HUDEP-2 (cell line): ENCODE measurements around the gene MSL1.

Experiments
- DNase-seq, 76 experiments: peaks; one replicate each; lab custom pipeline; 2025; ENCODE audit not compliant: unreplicated experiment in 76 of 76; lab: John Stamatoyannopoulos, UW

MSL1 gene

GRCh38 chr17:40121181-40122135, at the start of gene MSL1:
TSS of gene MSL1 (plus strand) at chr17:40121971. CDS start at chr17:40122613, 642 bp downstream.
- peak in 65 of 76 experiments; percentile 15 to 77 (median 58) for DNase-seq

GRCh38 chr17:40072040-40072734, 49.6 kb upstream of the MSL1 start:
- DNase-seq, result peak in 75 of 76 experiments; percentile 37 to 93 (median 82)

DNA sequence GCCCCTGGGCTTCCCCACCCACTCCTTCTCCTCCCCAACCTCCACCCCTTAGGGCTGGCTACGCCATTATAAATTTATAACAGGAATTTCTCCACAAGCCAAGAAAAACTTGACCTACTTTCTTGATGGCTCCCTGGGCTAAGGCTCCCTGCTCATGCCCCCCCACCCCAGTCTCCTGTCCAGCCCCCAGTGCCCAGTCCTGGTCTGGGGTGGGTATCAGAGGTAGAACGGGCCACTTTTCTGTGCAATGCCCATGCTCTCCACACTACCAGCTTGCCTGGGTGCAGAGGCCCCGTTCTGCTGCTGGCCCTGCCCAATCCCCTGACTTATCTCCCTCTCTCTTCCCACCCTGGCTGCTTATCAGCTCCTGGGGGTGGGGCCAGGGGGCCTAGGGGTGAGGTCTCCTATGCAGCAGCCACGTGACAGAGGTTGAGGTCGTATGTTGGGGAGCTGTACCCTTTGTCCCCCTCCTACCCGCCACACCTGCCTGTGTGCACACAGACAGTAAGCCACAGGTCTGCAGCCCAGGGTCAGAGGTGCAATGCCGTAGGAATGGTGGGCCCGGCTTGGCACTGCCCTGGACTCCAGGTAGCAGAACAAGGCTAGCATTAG, 48.9 kb upstream of the MSL1 start:
- DNase-seq, result peak in 74 of 76 experiments; percentile 40 to 89 (median 78)

DNA sequence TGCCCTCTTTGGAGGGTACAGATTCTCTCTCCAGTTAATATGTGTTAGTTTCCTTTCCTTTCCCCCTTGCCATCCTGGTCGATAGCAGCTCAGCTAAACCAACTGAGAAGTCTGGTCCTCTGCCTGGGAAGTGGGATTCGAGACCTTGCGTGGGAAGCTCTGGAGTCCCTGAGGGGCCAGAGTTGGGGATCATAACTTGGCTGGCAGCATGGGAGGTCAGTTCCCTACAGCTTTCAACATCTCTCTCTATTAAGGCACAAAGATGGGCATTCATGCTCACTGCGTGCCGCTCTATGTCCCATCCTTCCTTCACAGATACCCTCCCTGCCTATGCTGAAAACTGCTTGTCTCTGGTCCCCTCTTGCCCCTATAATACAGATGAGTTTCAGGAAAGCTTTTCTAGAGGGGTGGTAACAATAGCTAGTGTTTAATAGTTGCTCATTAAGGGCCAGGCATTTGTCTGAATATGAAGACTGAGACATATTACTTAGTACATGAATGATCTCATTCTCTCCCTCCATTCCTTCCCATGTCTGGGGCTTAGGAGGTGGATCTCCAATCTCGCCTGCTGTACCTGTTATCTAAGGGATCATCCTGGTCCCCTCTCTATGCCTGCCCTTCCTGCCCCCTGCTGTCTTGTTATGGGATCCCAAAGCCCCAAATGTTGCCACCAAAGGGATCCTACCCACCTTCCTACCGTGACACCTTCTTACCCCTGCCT, 48.2 kb upstream of the MSL1 start:
- DNase-seq, result peak in 1 of 76 experiments; percentile 54

DNA sequence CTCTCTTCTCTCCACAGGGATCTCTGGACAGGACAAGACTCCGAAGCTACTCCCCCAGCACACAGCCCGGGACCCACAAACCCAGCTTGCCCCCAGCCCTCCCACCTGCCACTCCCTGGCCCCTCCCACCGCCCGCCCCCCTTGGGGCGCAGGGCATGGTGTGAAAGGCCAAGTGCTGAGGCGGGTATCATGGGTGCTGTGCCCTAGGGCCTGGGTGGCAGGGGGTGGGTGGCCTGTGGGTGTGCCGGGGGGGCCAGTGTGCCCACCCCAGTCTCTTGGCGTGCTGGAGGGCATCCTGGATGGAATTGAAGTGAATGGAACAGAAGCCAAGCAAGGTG, 47.6 kb upstream of the MSL1 start:
- no peak for DNase-seq

- peak in 10 of 76 experiments; percentile 45 to 76 (median 62) for DNase-seq
These were observed 46.9 kb upstream of the MSL1 start for GRCh38 chr17:40074871-40075200.

GRCh38 chr17:40075201-40075941, 46.4 kb upstream of the MSL1 start:
- DNase-seq, result peak in 69 of 76 experiments; percentile 17 to 90 (median 58)

DNA sequence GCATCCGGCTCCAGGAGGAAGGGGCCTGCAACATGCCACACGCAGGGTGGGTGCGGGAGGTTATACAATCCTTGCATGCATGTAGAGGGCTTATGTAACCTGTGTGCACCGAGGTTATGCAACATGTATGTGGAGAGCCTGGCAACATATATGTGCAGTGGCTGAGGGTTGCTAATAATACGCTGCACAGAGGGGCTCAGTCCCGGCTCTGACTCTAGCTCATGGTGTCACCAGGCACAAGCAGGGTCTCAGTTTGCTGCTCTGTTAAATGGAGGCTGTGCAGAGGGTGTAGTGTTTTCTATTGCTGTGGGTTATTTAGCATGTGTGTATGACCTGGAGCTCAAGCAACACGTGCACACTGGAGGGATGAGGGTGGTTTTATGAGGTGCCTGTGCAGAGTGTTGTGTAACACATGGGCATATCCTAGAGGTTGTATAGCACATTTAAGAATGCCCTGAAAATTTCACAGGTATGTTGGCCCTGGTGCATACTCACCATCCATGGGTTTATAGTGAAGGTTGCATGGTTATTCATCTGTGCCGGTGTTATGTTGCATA, 45.8 kb upstream of the MSL1 start:
- DNase-seq, result no peak

GRCh38 chr17:40076591-40076990, 45.2 kb upstream of the MSL1 start:
- DNase-seq, result peak in 52 of 76 experiments; percentile 9 to 68 (median 32)

- no peak for DNase-seq
These were observed 42.2 kb upstream of the MSL1 start for GRCh38 chr17:40079545-40079944.

DNA sequence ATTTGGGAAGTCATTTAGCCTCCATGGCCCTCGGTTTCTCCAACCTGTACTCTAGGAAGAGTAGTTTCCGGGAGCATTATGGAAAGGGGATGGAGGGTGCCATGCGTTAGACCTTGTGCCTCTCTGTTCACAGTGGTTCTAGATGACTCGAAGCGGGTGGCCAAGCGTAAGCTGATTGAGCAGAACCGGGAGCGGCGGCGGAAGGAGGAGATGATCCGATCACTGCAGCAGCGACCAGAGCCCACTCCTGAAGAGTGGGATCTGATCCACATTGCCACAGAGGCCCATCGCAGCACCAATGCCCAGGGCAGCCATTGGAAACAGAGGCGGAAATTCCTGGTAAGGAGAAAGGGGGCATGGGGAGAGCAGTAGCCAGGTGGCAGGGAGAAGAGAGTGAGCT, 37.3 kb upstream of the MSL1 start:
- DNase-seq, result no peak

DNA sequence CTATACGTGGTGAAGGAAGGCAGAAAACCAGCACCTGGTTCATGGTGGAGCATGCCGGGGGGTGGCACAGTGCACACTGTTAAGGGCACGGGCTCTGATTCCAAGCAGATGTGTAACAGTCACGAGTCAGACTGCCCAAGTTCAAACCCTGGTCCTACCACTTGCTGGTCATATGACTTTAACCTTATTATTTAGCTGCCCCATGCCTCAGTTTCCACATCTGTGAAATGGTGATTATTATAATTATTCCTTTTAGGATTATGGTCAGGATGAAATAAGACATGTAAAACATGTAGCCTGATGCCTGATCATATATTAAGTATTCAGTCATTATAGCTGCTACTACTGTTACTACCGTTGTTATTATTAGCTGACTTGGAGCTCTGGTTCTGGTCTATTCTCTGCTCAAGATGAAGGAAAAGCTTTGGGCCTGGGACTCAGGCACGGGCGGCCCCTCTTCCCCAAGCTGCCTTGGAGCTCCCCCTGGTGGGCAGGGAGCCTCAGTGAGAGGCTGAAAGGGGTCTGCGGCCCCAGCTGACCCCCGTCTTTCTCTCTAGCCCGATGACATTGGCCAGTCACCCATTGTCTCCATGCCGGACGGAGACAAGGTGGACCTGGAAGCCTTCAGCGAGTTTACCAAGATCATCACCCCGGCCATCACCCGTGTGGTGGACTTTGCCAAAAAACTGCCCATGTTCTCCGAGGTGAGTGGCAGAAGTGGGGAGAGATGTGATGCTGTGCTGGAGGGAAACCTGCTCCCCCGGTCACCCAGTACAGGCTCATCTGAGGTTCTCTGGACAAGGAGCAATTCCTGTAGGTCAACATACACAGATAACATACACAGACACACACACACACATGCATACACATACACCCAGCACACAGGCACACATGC, 35.4 kb upstream of the MSL1 start:
- peak in 46 of 76 experiments; percentile 8 to 58 (median 28) for DNase-seq

GRCh38 chr17:40087049-40087794, 34.5 kb upstream of the MSL1 start:
- DNase-seq, result no peak

DNA sequence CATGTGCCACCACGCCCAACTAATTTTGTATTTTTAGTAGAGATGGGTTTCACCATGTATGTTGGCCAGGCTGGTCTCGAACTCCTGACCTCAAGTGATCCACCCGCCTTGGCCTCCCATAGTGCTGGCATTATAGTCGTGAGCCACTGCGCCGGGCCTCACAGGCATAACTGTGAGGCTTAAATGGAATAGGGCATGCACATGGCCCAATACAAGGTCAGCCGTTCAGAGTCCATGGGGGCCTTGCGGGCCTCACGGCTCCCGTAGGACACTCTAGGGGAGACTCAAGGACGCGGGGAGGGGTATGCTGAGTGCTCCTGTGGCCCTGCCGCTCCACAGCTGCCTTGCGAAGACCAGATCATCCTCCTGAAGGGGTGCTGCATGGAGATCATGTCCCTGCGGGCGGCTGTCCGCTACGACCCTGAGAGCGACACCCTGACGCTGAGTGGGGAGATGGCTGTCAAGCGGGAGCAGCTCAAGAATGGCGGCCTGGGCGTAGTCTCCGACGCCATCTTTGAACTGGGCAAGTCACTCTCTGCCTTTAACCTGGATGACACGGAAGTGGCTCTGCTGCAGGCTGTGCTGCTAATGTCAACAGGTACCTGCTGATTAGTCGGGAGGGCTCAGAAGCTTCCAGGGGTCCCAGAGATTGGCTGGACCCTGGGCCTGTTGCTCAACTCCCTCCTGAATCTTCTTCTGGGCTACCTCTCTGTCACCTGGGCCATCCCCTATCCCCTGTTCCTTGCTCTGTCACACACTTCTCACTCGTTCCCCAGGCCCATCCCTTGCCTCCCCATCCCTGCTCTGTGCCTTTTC, 33.7 kb upstream of the MSL1 start:
- no peak for DNase-seq

DNA sequence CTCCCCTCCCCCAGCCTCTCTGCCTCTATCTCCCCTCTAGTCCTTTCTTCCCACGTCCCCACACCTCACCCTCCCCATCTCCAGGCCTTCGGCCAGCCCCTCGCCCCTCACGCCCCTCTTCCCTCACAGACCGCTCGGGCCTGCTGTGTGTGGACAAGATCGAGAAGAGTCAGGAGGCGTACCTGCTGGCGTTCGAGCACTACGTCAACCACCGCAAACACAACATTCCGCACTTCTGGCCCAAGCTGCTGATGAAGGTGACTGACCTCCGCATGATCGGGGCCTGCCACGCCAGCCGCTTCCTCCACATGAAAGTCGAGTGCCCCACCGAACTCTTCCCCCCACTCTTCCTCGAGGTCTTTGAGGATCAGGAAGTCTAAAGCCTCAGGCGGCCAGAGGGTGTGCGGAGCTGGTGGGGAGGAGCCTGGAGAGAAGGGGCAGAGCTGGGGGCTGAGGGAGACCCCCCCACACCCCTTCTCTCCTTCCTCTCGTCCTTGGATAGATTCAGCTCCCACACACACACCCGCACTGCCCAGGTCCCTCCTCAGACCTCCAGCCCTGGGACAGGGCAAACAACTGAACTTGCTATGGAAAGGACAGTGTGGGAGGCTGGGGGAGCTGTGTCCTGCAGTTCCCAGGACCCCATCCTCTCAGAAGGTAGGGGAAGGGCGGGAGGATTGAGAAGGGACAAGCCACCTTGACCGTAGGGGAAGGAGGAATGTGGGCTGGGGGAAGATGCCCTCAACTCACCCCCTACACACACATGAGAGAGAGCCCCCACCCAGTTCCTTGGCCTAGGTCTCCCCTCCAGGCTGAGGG, 32.5 kb upstream of the MSL1 start:
- DNase-seq, result no peak
